ENCODE measurements around the gene SCFD2.
"Not testable (repeated sequence)": the region's sequence is repeated elsewhere in the genome, so short reads cannot be mapped to it uniquely, and the experiment has no call there.

SCFD2 gene

DNA sequence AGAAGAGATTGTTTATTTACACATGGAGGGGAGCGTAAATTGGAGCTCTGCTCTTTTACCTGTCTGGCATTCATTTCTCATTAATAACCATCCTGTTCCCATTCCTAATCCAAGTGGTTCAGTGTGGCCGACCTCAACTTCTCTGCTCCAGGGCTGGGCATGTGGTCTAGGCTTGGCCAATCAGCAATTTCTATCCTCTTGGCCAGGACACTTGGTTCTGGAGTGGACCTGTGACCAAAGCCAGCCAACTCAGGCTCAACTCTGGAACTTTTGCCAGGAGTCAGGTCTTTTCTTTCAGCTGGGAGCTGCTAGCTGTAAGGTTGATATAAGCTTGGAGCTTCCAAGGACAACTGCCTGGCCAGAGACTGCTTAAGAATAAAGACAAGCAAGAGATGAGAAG, 519.4 kb downstream of the SCFD2 start:
- DNase-seq (ENCODE audit: low read depth): no peak

DNA sequence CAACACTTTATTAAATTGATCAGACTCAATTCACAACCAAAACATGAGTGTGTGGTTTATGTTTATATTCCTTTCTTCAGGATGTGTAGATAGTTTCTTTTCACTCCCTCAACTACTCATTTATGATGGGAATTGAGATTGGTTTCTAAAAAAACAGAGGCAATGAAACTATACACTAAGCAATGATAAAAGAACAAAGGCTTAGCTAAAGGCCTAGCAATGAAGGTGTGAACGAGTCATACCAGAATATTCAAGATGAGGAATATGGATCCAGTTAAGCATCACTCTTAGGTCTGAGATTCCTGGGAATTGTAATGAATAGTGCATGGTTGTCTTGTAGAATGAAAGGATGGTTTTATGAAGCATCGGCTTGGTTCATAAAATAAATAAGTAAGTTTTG, 521.3 kb downstream of the SCFD2 start:
- no peak for DNase-seq (ENCODE audit: low read depth)

DNA sequence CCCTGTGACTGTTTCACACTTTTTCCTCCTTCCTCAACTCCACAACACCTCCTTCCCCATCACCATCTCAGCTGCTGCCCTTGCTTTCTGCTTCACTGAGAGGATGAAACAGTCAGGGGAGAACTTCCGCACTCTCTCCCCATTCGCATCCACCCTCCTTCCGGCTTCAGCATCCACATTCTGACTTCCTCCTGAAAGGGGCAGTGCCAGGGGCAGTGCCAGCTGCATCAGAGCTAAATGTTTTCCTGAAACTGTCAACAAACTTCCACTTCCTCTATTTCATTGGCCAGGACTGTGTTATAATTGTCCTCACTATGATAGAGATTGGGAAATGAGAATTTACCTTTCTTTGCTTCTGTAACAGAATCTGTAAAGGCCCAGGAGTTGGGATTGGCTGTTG, 521.9 kb downstream of the SCFD2 start:
- no peak for DNase-seq (ENCODE audit: low read depth)

DNA sequence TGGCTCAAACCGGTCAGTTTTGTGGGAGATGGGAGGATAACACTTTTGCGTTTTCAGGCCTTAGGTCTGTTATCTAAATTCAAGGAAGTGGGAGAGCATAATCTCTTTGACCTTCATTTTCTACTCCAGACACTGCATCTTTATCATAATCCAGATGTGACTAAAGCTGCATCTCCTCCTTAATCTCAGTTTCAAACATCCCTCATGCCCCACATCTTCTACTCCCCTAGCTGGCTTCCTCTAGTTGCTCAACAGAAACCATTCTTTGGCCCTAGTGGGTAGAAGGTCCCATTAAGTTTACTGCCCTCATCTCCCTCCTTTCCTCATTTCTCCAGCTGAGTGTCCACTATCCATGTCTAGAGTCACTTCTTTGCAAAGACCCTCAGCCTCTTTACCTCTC, 522.5 kb downstream of the SCFD2 start:
- DNase-seq (ENCODE audit: low read depth): no peak

DNA sequence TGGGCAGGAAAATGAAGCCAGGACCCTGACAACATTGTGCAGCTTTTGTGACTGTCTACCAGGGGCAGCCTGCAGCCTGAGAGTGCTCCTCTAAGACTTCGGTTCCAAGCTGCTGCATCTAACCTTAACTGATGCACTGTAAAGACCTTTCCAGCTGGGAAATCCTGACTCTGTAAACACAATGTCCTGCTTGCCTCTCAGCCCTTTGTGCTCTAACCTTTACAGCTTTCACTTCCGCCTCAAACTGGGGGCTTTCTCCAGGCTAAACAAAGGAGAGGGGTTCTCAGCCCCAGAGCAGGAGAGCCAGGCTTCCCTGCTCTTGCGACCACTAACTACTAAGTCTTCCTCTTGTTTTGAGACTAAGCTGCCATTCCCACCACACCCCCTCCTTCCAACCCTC, 523.1 kb downstream of the SCFD2 start:
- no peak for DNase-seq (ENCODE audit: low read depth)

DNA sequence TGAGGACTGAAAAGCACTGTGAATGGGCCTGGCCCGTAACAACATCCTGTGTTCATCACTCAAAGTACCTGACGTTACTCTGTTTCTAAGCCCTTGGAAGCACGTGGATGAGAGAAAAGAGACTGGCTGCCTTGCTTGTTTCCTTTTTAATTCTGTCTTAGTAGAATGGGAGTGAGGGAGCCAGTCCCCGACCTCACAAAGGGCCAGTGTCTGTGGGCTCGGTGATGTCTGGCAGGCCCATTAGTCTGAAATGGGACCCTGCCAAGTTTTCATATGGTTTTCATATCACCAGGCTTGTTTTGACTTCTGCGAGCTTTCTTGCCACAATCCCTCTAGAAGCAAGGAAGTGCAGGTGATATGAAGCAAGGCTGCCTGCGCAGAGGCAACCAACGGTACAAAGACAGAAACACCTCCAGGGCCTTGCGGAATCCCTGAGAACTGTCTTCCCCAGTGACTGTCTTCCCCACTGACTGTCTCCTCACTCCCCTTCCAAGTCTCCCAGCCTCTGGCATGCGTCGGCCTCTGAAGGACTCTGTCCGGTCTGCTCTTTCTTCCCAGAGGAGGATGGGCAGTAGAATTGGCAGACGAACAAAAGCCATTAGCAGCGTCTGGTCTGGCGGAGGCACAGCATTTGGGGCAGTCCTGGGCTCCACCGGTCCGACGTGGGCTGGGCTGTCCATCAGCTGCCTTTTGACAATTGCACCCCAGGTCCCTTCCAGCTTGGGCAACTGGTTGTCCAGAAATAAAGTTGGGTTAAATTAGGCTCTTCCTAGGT, 524.0 kb downstream of the SCFD2 start:
- no peak for DNase-seq (ENCODE audit: low read depth)

DNA sequence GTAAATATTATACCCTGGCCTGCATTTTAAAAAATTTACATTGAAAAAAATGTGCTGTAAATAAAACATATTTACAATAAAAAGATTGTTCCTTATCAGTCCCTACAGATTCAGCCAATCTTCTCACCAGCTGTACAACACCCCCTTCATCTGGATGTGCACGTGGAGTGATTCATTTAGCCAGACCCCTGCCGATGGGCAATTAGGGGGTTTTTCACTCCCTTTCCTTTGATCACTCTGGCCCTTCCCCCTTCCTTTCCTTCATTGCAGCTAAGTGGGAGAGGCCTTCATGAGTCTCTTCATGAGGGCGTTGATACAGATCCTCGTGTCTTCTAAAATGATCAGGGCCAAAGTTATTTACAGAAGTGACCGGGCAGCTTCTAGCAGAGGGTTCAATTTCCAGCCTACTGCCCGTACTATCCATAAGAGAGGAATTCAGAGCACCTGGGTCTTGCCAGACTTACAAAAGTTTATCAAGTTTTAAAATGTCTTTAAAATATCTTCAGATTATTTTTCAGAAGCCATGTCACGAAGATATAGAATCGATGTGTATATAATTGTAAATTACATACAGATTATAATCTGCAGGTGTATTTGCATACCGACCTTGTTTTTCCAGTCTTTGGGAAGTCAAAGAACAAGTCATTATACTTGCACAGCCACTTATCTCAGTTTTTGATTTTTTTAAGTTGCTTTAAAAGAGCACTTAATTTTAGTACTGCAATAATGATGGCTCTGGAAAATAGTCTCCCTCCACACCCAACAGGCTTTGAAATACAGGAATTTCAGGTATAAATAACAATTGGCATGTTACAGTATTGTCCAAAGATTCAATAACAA, 525.1 kb downstream of the SCFD2 start:
- no peak for DNase-seq (ENCODE audit: low read depth)

DNA sequence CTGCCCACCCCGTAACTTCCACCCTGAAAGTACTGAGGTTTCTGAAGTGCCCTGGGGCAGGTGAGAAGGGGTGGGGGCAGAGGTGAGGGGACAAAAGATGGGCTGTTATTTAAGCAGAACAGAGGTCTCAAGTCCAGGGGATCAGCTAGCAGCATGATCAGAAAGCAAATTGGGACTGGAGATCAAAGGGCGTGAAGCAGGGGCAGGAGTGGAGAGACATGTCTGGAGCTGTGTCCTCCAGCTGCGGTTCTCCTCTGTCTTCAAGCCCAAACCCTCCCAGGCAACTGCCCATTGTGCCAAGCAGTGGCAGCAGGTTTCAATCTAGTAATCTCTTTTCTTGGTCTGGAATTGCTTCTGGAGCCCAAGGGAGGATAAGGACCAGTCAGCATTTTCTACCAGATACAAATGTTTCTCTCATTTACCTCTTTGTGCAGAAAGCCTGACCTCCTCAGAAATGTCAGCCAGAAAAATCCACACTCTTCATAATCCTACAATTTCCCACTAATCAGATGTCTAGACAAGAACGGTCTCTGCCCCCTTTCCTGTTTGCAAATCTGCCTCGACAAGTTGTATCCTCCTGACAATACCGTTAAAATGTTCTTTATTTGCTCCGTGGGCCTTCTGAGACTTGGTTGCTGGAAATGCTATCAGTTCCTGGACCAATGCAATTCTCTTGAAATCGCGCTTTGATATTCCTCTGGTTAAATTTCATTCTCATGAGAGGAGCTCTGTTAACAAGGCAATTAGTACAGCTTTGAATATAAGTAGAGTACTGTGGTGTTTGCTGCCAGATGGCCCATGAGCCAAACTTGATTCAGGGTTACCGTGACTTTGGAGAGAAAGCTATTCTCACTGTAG, 526.9 kb downstream of the SCFD2 start:
- no peak for DNase-seq (ENCODE audit: low read depth)

DNA sequence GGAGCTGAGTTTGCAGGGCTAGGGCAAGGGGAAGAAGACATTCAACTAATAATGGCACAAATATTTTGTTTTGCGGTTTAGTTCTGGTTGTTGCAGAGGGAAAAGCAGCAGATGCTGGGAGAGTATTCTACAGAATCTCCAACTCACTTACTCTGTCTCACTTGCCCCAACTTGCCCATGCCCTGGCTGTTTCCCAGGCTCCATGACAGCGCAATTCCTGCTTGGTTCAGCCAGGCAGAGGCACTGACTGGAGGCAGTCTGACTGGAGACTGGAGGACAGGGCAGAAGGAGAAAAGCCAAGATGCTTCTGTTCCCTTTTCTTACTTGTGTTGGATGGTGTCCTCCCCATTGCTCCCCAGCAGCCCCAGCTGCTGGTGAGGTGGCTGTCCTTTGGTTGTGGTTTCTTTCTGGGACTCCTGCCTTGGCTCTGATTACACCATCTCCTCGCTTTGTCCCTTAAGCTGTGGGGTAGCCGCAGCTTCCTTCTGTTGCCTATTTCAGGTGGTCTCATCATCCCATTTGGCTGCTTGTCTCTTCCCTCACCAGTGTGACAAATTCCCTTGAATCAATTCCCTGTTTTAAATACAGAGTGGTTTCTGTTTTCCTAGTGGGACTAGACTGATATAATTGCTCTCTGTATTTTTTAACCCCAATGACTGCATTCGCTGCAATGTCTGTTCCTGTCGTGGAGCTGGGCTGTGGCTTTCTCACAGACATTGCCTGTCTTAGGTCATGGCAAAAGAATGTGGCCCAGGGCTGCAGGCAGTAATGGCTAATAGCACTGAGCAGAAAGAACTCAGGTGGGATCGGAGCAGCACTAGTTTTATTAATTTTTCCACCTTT, 527.9 kb downstream of the SCFD2 start:
- no peak for DNase-seq (ENCODE audit: low read depth)

DNA sequence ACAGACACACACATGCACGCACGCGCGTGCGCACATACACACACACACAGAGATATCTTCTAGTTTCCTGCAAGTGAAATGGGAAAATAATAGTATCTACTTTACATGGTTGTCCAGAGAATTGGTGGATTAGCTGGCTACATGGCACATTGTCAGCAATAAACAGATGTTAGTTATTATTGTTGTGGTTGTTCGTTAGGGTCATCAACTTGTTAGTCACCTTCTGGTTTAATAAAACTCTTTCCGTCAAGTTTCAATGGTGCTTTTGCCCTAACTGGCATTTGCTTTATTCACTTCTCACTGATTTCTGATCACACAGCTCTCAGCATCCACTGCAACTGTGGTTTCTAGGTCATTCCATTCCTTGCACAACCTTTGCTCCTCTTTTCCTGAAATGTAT, 529.2 kb downstream of the SCFD2 start:
- DNase-seq (ENCODE audit: low read depth): no peak

DNA sequence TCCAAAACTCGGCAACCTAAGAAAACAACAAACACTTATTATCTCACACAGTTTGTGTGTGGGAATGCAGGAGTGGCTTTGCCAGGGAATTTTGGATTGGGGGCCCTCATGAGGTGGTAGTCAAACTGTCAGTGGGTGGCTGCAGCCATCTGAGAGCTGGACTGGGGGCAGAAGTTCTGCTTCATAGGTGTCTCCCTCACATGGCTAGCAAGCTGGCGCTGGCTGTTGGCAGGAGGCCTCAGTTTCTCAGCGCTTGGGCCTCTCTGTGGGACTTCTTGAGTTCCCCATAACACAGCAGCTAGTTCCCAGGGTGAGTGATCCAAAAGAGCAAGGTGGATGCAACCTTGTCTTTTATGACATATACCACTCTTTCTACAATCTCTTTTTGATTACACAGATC, 529.7 kb downstream of the SCFD2 start:
- no peak for DNase-seq (ENCODE audit: low read depth)

DNA sequence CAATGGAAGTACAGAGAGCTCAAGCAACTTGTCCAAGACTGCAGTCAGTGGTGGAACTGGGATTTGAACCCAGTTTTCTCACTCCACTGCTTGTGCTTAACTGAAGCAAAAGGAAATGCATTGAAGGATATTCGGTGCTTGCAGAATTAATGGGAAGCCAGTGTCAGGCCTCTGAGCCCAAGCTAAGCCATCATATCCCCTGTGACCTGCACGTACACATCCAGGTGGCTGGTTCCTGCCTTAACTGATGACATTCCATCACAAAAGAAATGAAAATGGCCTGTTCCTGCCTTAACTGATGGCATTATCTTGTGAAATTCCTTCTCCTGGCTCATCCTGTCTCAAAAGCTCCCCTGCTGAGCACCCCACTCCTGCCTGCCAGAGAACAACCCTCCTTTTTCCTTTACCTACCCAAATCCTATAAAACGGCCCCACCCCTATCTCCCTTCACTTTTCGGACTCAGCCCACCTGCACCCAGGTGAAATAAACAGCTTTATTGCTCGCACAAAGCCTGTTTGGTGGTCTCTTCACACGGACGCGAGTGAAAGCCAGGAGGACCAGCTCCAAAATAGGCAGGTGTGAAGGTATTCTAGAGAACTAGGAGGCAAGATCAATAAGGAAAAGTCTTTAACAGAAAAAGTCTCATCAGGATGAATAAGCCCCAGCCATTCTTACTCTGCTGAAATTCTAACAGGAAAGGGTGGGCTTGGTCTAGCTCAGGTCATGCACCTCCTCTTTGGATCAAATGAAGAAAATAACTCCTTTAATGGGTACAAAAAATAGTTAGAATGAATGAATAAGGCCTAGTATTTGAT, 531.0 kb downstream of the SCFD2 start:
- not testable (repeated sequence) for DNase-seq (ENCODE audit: low read depth)

DNA sequence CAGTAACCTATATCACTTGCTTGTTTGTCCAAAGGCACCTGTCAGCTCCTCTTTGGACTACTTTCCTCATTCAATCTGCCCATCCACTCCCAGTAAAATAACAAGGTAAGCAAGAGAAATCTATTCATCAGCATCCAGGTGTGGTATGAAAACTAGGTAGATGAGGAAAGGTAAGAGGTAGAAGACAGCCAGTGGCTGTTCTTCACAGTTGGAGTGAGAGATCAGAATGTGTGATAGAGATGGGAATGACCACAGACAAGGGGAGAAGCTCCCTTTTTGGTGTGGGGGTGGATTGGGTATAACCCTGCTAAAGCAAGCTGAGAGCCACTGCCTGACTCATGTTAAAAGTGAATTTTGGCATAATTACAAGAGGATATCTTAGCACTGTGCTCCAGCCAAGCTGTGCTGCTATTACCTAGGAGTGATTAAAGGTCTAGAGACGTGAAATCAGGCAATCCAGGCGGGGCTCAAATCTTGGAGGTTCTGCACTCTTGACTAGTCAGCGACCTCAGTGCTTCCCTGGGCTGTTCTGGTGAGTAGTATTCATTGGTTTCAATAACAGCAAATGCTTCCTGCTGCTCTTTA, 531.8 kb downstream of the SCFD2 start:
- DNase-seq (ENCODE audit: low read depth): no peak

DNA sequence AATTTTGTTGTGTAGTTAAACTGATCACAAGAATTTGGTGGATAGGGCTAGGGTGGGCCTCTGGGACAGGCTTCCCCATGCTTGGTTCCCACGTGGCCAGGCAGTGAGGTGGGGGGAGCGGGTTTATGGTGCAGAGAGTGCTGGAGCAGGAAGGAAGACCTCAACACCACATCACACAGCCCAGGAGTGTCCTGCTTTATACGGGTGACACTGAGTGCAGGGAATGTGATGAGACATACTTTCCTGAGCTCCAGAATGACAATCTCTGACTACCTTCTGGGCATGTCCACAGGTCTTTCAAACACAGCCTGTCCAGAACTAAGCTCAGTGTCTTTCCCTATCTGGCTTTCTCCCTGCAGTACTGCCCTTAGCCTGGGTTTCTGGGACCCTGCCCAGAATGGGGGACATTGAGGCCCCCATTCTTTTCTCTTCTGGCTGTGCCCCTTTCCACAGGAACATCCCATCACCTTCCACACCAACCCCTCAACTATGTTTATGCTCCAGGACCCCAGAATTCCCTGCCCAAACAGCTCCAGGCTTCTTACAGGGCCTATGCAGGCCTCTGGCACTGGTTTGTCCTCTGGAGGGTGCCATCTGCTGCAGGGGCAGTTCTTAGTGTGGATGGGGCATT, 540.3 kb downstream of the SCFD2 start:
- no peak for DNase-seq (ENCODE audit: low read depth)

DNA sequence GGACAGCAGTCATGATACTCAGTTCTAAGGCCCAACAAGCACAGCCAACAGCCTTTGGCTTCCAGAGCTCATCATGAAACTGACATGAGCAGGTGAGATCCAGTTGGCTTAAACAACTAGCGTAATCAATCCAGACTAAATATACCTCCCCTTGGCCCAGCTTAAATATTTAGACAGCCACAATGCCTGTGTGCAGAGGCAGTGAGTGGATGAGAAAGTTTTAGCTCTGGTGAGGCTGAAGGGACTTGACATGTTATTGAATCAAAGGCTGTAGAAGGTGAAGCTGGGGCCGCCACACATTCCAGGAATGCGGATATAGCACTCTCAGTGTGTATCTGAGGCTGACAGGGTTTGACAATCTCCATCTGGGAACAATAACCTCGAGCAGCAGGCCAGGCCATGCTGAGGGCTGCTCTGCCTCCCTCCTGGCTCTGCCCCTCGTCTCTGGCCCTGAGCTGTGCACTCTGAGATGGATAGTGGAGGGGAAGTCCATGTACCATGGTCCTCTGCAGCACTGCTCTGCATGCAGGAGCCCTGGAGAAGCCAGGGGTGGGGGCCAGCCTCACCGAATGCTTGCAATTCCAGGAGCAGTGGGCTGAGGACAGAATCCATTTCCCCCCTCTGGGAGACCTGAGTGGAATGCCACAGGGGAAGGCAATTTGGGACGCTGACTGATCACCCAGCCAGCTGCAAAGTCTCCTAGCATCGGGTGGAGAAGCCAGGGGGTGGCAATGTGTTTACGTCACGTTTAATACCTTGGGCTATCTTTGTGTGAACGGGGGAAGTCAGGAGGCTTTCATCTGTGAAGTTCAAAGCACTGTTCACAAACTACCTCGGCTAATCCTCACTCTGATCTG, 541.0 kb downstream of the SCFD2 start:
- DNase-seq (ENCODE audit: low read depth): no peak

DNA sequence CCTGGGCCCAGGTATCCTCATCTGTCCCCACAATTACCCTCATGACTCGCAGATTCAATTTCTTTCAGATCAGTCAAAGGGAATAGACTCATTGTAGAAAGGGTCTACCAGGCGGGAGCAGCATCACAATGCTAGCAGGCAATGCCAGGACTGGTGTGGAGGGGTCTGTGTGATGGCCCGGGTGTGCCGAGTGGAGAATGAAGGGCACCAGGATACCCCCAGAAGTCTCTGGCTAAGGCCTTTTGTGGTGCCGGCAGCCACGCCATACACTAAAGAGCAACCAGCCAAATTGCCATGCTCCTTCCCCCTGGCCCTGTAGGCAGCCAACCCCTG, 541.6 kb downstream of the SCFD2 start:
- no peak for DNase-seq (ENCODE audit: low read depth)

DNA sequence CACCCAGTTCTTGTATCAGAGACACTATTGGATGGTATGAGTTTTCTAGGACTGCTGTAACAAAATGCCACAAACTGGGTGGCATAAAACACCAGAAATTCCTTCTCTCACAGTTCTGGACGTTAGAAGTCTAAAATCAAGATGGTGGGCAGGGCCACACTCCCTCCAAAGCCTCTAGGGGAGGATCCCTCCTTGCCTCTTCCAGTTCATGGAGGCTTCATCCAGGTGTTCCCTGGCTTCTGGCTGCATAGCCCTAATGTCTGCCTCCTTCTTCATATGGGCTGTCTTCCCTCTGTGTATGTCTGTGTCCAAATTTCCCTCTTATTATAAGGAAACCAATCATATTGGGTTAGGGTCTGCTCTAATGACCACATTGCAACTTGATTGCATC, 542.2 kb downstream of the SCFD2 start:
- DNase-seq (ENCODE audit: low read depth): no peak

Data from activated T-cell treated with anti-CD3 and anti-CD28 coated beads for 1 hour (primary cell).